ENCODE measurements around the gene GPC6. TPM values are rescaled to one million over a fixed set of nuclear protein-coding genes. Genes with fewer than 3 reads are reported as not detected.

Gene GPC6
- total and polyA plus RNA-seq, 9 of the 15 experiments (the other 6 are each of a cell fraction or from before 2014, with no cell fraction given), result under 0.01 to 0.20 (median 0.01) TPM; not detected in 4

GRCh38 chr13:94031609-94032008 is 805.0 kb downstream of the GPC6 start:
- Histone ChIP-seq H3K4me3 (no peak overlapping the region), H2AFZ (ENCODE audit: low read depth, low read length) (no peak overlapping the region), H3K36me3 (ENCODE audit: control insufficient read depth, insufficient read depth, low read length) (no peaks in the 10 kb centered on the region), H3K27ac (ENCODE audit: extremely low read depth, low read depth, low read length) (no peak overlapping the region), H3K79me2 (ENCODE audit: control insufficient read depth, insufficient read depth, low read length) (no peaks in the 10 kb centered on the region), H3K9me1 (ENCODE audit: control insufficient read depth, insufficient read depth, low read length) (no peaks in the 10 kb centered on the region), H3K9ac (ENCODE audit: insufficient read depth in 1 of 2, low read depth in 2 of 2, low read length in 2 of 2) (no peak overlapping the region), H3K27me3 (ENCODE audit: control insufficient read depth in 2 of 2, insufficient read depth in 2 of 2, low read length in 2 of 2) (no peaks in the 10 kb centered on the region), H3K4me1 (replicated peaks in 1 of 2; ENCODE audit: control insufficient read depth in 2 of 2, insufficient read depth in 2 of 2, low read length in 2 of 2) (no peaks in the 10 kb centered on the region), H4K20me1 (replicated peaks; ENCODE audit: control insufficient read depth, insufficient read depth, low read length) (no peaks in the 10 kb centered on the region), H3K4me2 (ENCODE audit: insufficient read depth, low read length) (no peak overlapping the region), H3K9me3 (replicated peaks; ENCODE audit: control insufficient read depth, insufficient read depth, low read depth, low read length) (no peaks in the 10 kb centered on the region)
- intact Hi-C loops (cut with micrococcal nuclease) (no loop called here), in situ Hi-C loops (cut with MboI) (no loop called here)
- WGBS (ENCODE audit: insufficient coverage, low coverage, missing lambda C conversion rate), result 10% methylated on average over 1 of the region's 3 CpGs
- no peak for FAIRE-seq
- ChIA-PET POLR2A (no interaction called here), CTCF (ENCODE audit: low intra/inter-chr PET ratio) (no interaction called here)
- no peak for DNase-seq (ENCODE audit: extremely low read depth in 1 of 4, low spot score in 3 of 4)
- BruUV-seq (replicated peaks), result no TSS peak
- TF ChIP-seq COPS2 (conservative IDR thresholded peaks at IDR 0.05) (no peak), MAFF (IDR thresholded peaks at IDR 0.05; ENCODE audit: low read length) (no peak), ARNT (IDR thresholded peaks at IDR 0.05) (no peak), ZNF639 (CRISPR knock-in tag; conservative IDR thresholded peaks at IDR 0.05 in 1 of 2, IDR thresholded peaks at IDR 0.05 in 1 of 2) (no peak), ZNF354B (CRISPR knock-in tag; IDR thresholded peaks at IDR 0.05) (no peak), MITF (IDR thresholded peaks at IDR 0.05) (no peak), ZNF57 (CRISPR knock-in tag; IDR thresholded peaks at IDR 0.05) (no peak), TAF1 (IDR thresholded peaks at IDR 0.05; ENCODE audit: control insufficient read depth, extremely low read depth, insufficient read depth, low read length, severe bottlenecking) (no peak), ZFP30 (CRISPR knock-in tag; IDR thresholded peaks at IDR 0.05; ENCODE audit: borderline replicate concordance) (no peak), ZNF592 (IDR thresholded peaks at IDR 0.05) (no peak), KLF1 (tag; IDR thresholded peaks at IDR 0.05) (no peak), CC2D1A (IDR thresholded peaks at IDR 0.05) (no peak), CREB1 (IDR thresholded peaks at IDR 0.05) (no peak), CREB1 (CRISPR knock-in tag; IDR thresholded peaks at IDR 0.05) (no peak), BCL6 (CRISPR knock-in tag; IDR thresholded peaks at IDR 0.05) (no peak)
- TF ChIP-seq, protein P1, sequence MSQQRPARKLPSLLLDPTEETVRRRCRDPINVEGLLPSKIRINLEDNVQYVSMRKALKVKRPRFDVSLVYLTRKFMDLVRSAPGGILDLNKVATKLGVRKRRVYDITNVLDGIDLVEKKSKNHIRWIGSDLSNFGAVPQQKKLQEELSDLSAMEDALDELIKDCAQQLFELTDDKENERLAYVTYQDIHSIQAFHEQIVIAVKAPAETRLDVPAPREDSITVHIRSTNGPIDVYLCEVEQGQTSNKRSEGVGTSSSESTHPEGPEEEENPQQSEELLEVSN (IDR thresholded peaks at IDR 0.05; ENCODE audit: borderline replicate concordance in 1 of 2, extremely low read depth in 1 of 2, insufficient read depth in 1 of 2, insufficient read length in 1 of 2, low read depth in 1 of 2, low read length in 1 of 2, poor library complexity in 1 of 2, severe bottlenecking in 1 of 2), result no peak
- ATAC-seq, result no peak
